HCT116 (cell line): Measurements from ENCODE around the gene GPC5. TPM values are rescaled to one million over a fixed set of nuclear protein-coding genes. Genes with fewer than 3 reads are reported as not detected.

Source experiments
- ATAC-seq: fragments of 200-7000 bp; cut with Tn5 transposase; 2 replicates; pipeline ENCODE4 v1.9.1; 2020; ENCODE audit warnings: mild to moderate bottlenecking, moderate library complexity
- BruUV-seq: library from RNA; stranded (reverse); fragments of 400-500 nt; replicated peaks from 2 replicates; lab custom pipeline; 2021; lab: Mats Ljungman, UMichigan
- CTCF ChIA-PET: fragments of 300-600 bp; sonication (Branson Sonifier 250); formaldehyde crosslinking; loops from one replicate; lab custom pipeline; 2021; ENCODE audit warnings: antibody characterized with exemption; lab: Charles Lee
- POLR2A ChIA-PET: fragments of 300-600, 350-600 bp; sonication (Branson Sonifier 250); formaldehyde crosslinking; loops from one replicate; lab custom pipeline; 2021; ENCODE audit warnings: antibody characterized with exemption; lab: Charles Lee
- RAD21 ChIA-PET, 2 experiments: fragments of 300-600 bp; sonication (Branson Sonifier 250); formaldehyde crosslinking; loops; one replicate each; lab custom pipeline; 2023; ENCODE audit warnings: low total read pairs in 2 of 2; ENCODE audit not compliant: uncharacterized antibody in 2 of 2, unreplicated experiment in 2 of 2, low non-redundant PET in 1 of 2; lab: Charles Lee
- DNase-seq: peaks from one replicate; pipeline ENCODE4 v3.0.0-alpha.2; 2010; ENCODE audit warnings: low read depth, low spot score
- H2AFZ ChIP-seq: fragments of 200-600 bp; shearing (Covaris generic), sonication (generic); 2 replicates; pipeline ENCODE4 v1.6.1; 2017; ENCODE audit warnings: low read depth, mixed run types, mixed read lengths, antibody characterized with exemption, low read length; ENCODE audit not compliant: poor library complexity, severe bottlenecking
- H3K27ac ChIP-seq: 2 replicates; pipeline ENCODE4 v1.5.1; 2012; ENCODE audit warnings: low read depth, low read length
- H3K27me3 ChIP-seq: fragments of 200-600 bp; sonication (generic); 2 replicates; pipeline ENCODE4 v1.6.1; 2016; ENCODE audit warnings: mixed run types, low read length, mixed read lengths; ENCODE audit not compliant: insufficient read depth
- H3K36me3 ChIP-seq, 2 experiments: fragments of 200-500 bp in 1 of 2; fragments of 200-600 bp in 1 of 2; sonication (Bioruptor generic) in 1 of 2; sonication (generic) in 1 of 2; 2 replicates each; pipeline versions ENCODE4 v1.5.1 to v1.6.1; 2014 to 2016; ENCODE audit warnings: low read length in 2 of 2, inconsistent platforms in 1 of 2, mixed read lengths in 1 of 2, mixed run types in 1 of 2; ENCODE audit not compliant: insufficient read depth in 2 of 2, control insufficient read depth in 1 of 2
- H3K4me1 ChIP-seq, 2 experiments: fragments of 200-600 bp in 1 of 2; sonication (generic) in 1 of 2; 2 replicates each; pipeline versions ENCODE4 v1.5.1 to v1.6.1; 2012 to 2017; ENCODE audit warnings: low read length in 2 of 2, inconsistent platforms in 1 of 2, mild to moderate bottlenecking in 1 of 2, mixed read lengths in 1 of 2, mixed run types in 1 of 2, moderate library complexity in 1 of 2; ENCODE audit not compliant: insufficient read depth in 2 of 2, control insufficient read depth in 1 of 2
- H3K4me2 ChIP-seq: fragments of 200-600 bp; sonication (generic); 2 replicates; pipeline ENCODE4 v1.6.1; 2017; ENCODE audit warnings: mixed run types, low read length, mixed read lengths
- H3K4me3 ChIP-seq, 2 experiments: fragments of 200-600 bp in 1 of 2; sonication (generic) in 1 of 2; replicated peaks in 1 of 2; 2 replicates each; pipeline ENCODE4 v1.5.1; 2011 to 2016; ENCODE audit warnings: low read length in 2 of 2, control low read depth in 1 of 2, low read depth in 1 of 2, mild to moderate bottlenecking in 1 of 2, mixed read lengths in 1 of 2, mixed run types in 1 of 2
- H3K79me2 ChIP-seq: fragments of 200-600 bp; sonication (generic); 2 replicates; pipeline ENCODE4 v1.6.1; 2017; ENCODE audit warnings: mild to moderate bottlenecking, mixed run types, low read length, moderate library complexity, mixed read lengths; ENCODE audit not compliant: insufficient read depth
- H3K9ac ChIP-seq: fragments of 200-600 bp; sonication (generic); 2 replicates; pipeline ENCODE4 v1.6.1; 2016; ENCODE audit warnings: low read length, mixed read lengths
- H3K9me2 ChIP-seq: fragments of 200-600 bp; sonication (generic), shearing (Covaris generic); 2 replicates; pipeline ENCODE4 v1.6.1; 2017; ENCODE audit warnings: mixed run types, mild to moderate bottlenecking, moderate library complexity; ENCODE audit not compliant: insufficient read depth
- H3K9me3 ChIP-seq, 2 experiments: fragments of 200-500 bp in 1 of 2; fragments of 200-600 bp in 1 of 2; sonication (Bioruptor generic) in 1 of 2; sonication (generic) in 1 of 2; 2 replicates each; pipeline ENCODE4 v1.6.1; 2014 to 2017; ENCODE audit warnings: low read length in 2 of 2, mixed read lengths in 2 of 2, inconsistent platforms in 1 of 2, low read depth in 1 of 2, mild to moderate bottlenecking in 1 of 2, mixed run types in 1 of 2, moderate library complexity in 1 of 2; ENCODE audit not compliant: control insufficient read depth in 1 of 2, insufficient read depth in 1 of 2
- H4K20me1 ChIP-seq: fragments of 200-600 bp; sonication (generic), shearing (Covaris generic); 2 replicates; pipeline ENCODE4 v1.6.1; 2017; ENCODE audit warnings: mixed run types, mild to moderate bottlenecking, moderate library complexity; ENCODE audit not compliant: insufficient read depth
- ATF3 ChIP-seq: IDR thresholded peaks from 2 replicates; pipeline ENCODE4 v1.6.1; 2012
- CTCF ChIP-seq, 3 experiments: fragments of 200-600 bp in 1 of 3; sonication (generic) in 1 of 3; IDR thresholded peaks in 2 of 3; conservative IDR thresholded peaks in 1 of 3; 2 replicates each; pipeline ENCODE4 v1.5.1; 2012 to 2017; ENCODE audit warnings: low read depth in 2 of 3, low read length in 2 of 3, antibody characterized with exemption in 1 of 3, borderline replicate concordance in 1 of 3, control low read depth in 1 of 3, mild to moderate bottlenecking in 1 of 3, mixed read lengths in 1 of 3, mixed run types in 1 of 3, moderate library complexity in 1 of 3; ENCODE audit not compliant: insufficient read depth in 1 of 3
- EGR1 ChIP-seq: IDR thresholded peaks from 2 replicates; pipeline ENCODE4 v1.6.1; 2012; ENCODE audit warnings: low read depth
- FOSL1 ChIP-seq: IDR thresholded peaks from 2 replicates; pipeline ENCODE4 v1.6.1; 2012; ENCODE audit warnings: low read depth
- JUND ChIP-seq: IDR thresholded peaks from 2 replicates; pipeline ENCODE4 v1.6.1; 2012
- MAX ChIP-seq: IDR thresholded peaks from 2 replicates; pipeline ENCODE4 v1.6.1; 2012
- POLR2AphosphoS5 ChIP-seq: IDR thresholded peaks from 2 replicates; pipeline ENCODE4 v1.6.1; 2011; ENCODE audit warnings: mild to moderate bottlenecking, low read depth, low read length, moderate library complexity
- RAD21 ChIP-seq: IDR thresholded peaks from 2 replicates; pipeline ENCODE4 v1.6.1; 2012; ENCODE audit warnings: low read depth, mild to moderate bottlenecking
- REST ChIP-seq: IDR thresholded peaks from 2 replicates; pipeline ENCODE4 v1.6.1; 2012; ENCODE audit warnings: low read depth
- SP1 ChIP-seq: IDR thresholded peaks from 2 replicates; pipeline ENCODE4 v1.6.1; 2012; ENCODE audit warnings: low read depth
- SRF ChIP-seq: IDR thresholded peaks from 2 replicates; pipeline ENCODE4 v1.6.1; 2012; ENCODE audit warnings: low read depth
- TCF7L2 ChIP-seq: IDR thresholded peaks from 2 replicates; pipeline ENCODE4 v1.7.0; 2011; ENCODE audit warnings: borderline replicate concordance, inconsistent platforms; ENCODE audit not compliant: insufficient read depth, insufficient read length; ENCODE audit errors: extremely low read depth
- YY1 ChIP-seq: IDR thresholded peaks from 2 replicates; pipeline ENCODE4 v1.6.1; 2011; ENCODE audit warnings: low read length, low read depth, moderate library complexity, mild to moderate bottlenecking; ENCODE audit not compliant: insufficient replicate concordance; ENCODE audit errors: extremely low read depth
- ZBTB33 ChIP-seq: IDR thresholded peaks from 2 replicates; pipeline ENCODE4 v1.6.1; 2011; ENCODE audit warnings: mild to moderate bottlenecking, low read length, moderate library complexity; ENCODE audit not compliant: insufficient replicate concordance; ENCODE audit errors: extremely low read depth
- ZFX ChIP-seq: fragments of 450-650 bp; IDR thresholded peaks from 2 replicates; pipeline ENCODE4 v1.6.1; 2017
- ZNF274 ChIP-seq: fragments of 200-500 bp; sonication (Bioruptor generic); IDR thresholded peaks from 2 replicates; pipeline ENCODE4 v1.6.1; 2014; ENCODE audit warnings: mild to moderate bottlenecking, low read depth, low read length, inconsistent platforms
- intact Hi-C: fragments of 100-400 bp; cut with micrococcal nuclease; formaldehyde crosslinking; loops from 2 replicates; pipeline ENCODE4 v1.10.0; 2022
- total RNA-seq: library from RNA; stranded (reverse); gene quantifications from one replicate; pipeline ENCODE4 v1.2.1, GENCODE V29; 2021; ENCODE audit not compliant: unreplicated experiment

The GPC5 gene
- total RNA-seq, 1 experiment from 2014 or later, result not detected

DNA sequence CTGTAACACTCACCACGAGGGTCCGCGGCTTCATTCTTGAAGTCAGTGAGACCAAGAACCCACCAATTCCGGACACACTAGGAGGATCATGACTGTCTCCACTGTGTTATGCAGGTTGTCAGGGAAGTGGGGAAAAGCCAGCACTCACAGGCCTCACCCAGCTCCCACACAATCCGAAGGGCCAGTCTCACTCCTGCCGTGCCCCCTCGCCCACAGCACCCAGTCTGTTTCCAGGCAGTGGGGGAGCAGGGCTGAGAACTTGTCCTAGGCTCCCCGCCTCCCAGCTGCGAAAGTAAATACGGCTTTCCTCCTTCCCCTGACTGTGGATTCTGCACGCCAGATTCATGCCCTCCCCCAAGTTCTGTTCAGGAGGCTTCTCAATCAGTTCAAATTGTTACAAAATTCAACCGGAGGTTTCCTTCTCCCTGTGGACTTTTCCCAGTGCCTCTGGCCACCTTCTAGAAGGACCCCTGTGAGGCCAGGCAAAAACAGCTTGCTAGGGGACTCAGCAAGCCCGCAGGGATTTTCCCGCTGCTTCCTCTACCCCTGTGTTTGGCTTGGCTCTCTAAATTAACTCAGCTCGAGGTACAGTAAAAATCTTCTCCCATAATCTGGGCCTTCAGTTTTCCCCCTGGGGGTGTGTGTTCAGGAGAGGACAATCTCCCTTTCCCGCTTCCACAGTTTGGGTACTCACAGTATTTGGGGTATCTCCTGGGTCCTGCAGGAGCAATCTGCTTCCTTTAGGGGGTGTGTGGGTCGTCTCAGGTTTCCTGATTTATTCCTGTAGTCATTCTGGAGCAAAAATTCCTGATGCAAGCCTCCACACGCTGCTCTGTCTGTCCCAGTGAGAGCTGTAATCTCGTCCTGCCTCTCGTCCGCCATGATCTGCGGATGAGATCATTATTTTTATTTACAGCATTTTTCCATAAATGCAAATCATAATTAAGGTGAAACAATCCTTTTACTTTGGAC is 899.8 kb downstream of the GPC5 start:
- Histone ChIP-seq H3K9me2 (no peaks in the 10 kb centered on the region), H3K4me1 (no peaks in the 10 kb centered on the region), H3K79me2 (no peaks in the 10 kb centered on the region), H3K4me3 (no peak overlapping the region), H3K27ac (no peak overlapping the region), H3K27me3 (no peaks in the 10 kb centered on the region), H4K20me1 (no peaks in the 10 kb centered on the region), H3K4me2 (no peak overlapping the region), H3K36me3 (no peaks in the 10 kb centered on the region), H3K9ac (no peak overlapping the region), H3K9me3 (peaks cover 5 to 8% of the 10 kb centered on the region in 2 experiments; a peak in 2 of 4 replicates), H2AFZ (no peak overlapping the region)
- no TSS peak for BruUV-seq
- intact Hi-C loops, result no loop called here
- RAD21 ChIA-PET, result no interaction called here
- POLR2A ChIA-PET, result no interaction called here
- ATAC-seq, result no peak
- CTCF ChIA-PET, result no interaction called here
- DNase-seq, result no peak
- TF ChIP-seq CTCF (IDR thresholded peaks at IDR 0.05 in 2 of 3, conservative IDR thresholded peaks at IDR 0.05 in 1 of 3; ENCODE audit: borderline replicate concordance in 1 of 3, insufficient read depth in 1 of 3, low read depth in 2 of 3, low read length in 2 of 3) (no peak), RAD21 (no peak), REST (no peak), ATF3 (no peak), TCF7L2 (no peak), YY1 (no peak), ZBTB33 (no peak), POLR2AphosphoS5 (no peak), SRF (no peak), ZNF274 (no peak), SP1 (no peak), FOSL1 (no peak), MAX (no peak), JUND (no peak), EGR1 (no peak), ZFX (no peak)
